H9 (cell line): ENCODE measurements around the gene ADAMTS2. TPM values are rescaled to one million over a fixed set of nuclear protein-coding genes. Genes with fewer than 3 reads are reported as not detected.

Experiments used
- DNase-seq: peaks from one replicate; pipeline ENCODE4 v3.0.0-alpha.2; 2017
- H2AFZ ChIP-seq: one replicate; pipeline ENCODE4 v1.6.1; 2013; ENCODE audit warnings: mild to moderate bottlenecking, low read length, control low read depth, moderate library complexity
- H2AK5ac ChIP-seq: 2 replicates; pipeline ENCODE4 v1.6.1; 2013; ENCODE audit warnings: low read length, control low read depth, mixed read lengths; ENCODE audit not compliant: insufficient read length
- H2BK120ac ChIP-seq: one replicate; pipeline ENCODE4 v1.6.1; 2013; ENCODE audit warnings: low read depth, mild to moderate bottlenecking, low read length, control low read depth, inconsistent platforms; ENCODE audit not compliant: poor library complexity, severe bottlenecking
- H2BK12ac ChIP-seq: 2 replicates; pipeline ENCODE4 v1.6.1; 2013; ENCODE audit warnings: low read length, control low read depth, mixed read lengths, low read depth; ENCODE audit not compliant: insufficient read length
- H2BK15ac ChIP-seq: 2 replicates; pipeline ENCODE4 v1.6.1; 2013; ENCODE audit warnings: low read depth, low read length, control low read depth
- H2BK20ac ChIP-seq: one replicate; pipeline ENCODE4 v1.6.1; 2013; ENCODE audit warnings: low read depth, mild to moderate bottlenecking, low read length, control low read depth, inconsistent platforms; ENCODE audit not compliant: poor library complexity, severe bottlenecking
- H2BK5ac ChIP-seq: 2 replicates; pipeline ENCODE4 v1.6.1; 2013; ENCODE audit warnings: low read length, control low read depth, mixed read lengths; ENCODE audit not compliant: insufficient read length
- H3K14ac ChIP-seq: 2 replicates; pipeline ENCODE4 v1.6.1; 2013; ENCODE audit warnings: low read length, control low read depth; ENCODE audit not compliant: insufficient read depth
- H3K18ac ChIP-seq: 2 replicates; pipeline ENCODE4 v1.6.1; 2013; ENCODE audit warnings: low read depth, mild to moderate bottlenecking, mixed read lengths, low read length, control low read depth; ENCODE audit not compliant: insufficient read length
- H3K23ac ChIP-seq: 2 replicates; pipeline ENCODE4 v1.6.1; 2013; ENCODE audit warnings: low read length, control low read depth, mixed read lengths, low read depth; ENCODE audit not compliant: insufficient read length
- H3K23me2 ChIP-seq: 2 replicates; pipeline ENCODE4 v1.6.1; 2013; ENCODE audit warnings: low read depth, mild to moderate bottlenecking, mixed read lengths, low read length, control low read depth; ENCODE audit not compliant: insufficient read length, poor library complexity, severe bottlenecking
- H3K27ac ChIP-seq: 2 replicates; pipeline ENCODE4 v1.5.1; 2013; ENCODE audit warnings: low read length, control low read depth, mixed read lengths, low read depth; ENCODE audit not compliant: insufficient read length
- H3K27me3 ChIP-seq: 2 replicates; pipeline ENCODE4 v1.6.1; 2013; ENCODE audit warnings: low read length, control low read depth, inconsistent platforms; ENCODE audit not compliant: insufficient read depth
- H3K4ac ChIP-seq: 2 replicates; pipeline ENCODE4 v1.6.1; 2013; ENCODE audit warnings: low read depth, mild to moderate bottlenecking, control low read depth, inconsistent platforms, low read length, moderate library complexity
- H3K4me1 ChIP-seq: 2 replicates; pipeline ENCODE4 v1.6.1; 2013; ENCODE audit warnings: low read length, control low read depth, inconsistent platforms; ENCODE audit not compliant: insufficient read depth
- H3K4me2 ChIP-seq: 2 replicates; pipeline ENCODE4 v1.6.1; 2013; ENCODE audit warnings: low read length, control low read depth, mixed read lengths; ENCODE audit not compliant: insufficient read length, insufficient read depth
- H3K56ac ChIP-seq: 2 replicates; pipeline ENCODE4 v1.6.1; 2013; ENCODE audit warnings: low read depth, mild to moderate bottlenecking, mixed read lengths, low read length, control low read depth; ENCODE audit not compliant: insufficient read length
- H3K79me1 ChIP-seq: 2 replicates; pipeline ENCODE4 v1.6.1; 2013; ENCODE audit warnings: low read depth, mild to moderate bottlenecking, moderate library complexity, low read length, control low read depth, inconsistent platforms; ENCODE audit not compliant: insufficient read depth, poor library complexity, severe bottlenecking
- H3K79me2 ChIP-seq: 2 replicates; pipeline ENCODE4 v1.6.1; 2013; ENCODE audit warnings: low read length, control low read depth, inconsistent platforms; ENCODE audit not compliant: insufficient read depth
- H3K9ac ChIP-seq: 2 replicates; pipeline ENCODE4 v1.6.1; 2013; ENCODE audit warnings: low read length, control low read depth, mixed read lengths; ENCODE audit not compliant: insufficient read length; ENCODE audit errors: extremely low read depth
- H3K9me3 ChIP-seq: one replicate; pipeline ENCODE4 v1.6.1; 2013; ENCODE audit warnings: low read depth, low read length, inconsistent platforms; ENCODE audit not compliant: control insufficient read depth
- H3T11ph ChIP-seq: one replicate; pipeline ENCODE4 v1.6.1; 2013; ENCODE audit warnings: mild to moderate bottlenecking, low read length, control low read depth, inconsistent platforms
- H4K20me1 ChIP-seq: one replicate; pipeline ENCODE4 v1.6.1; 2013; ENCODE audit not compliant: control insufficient read depth, insufficient read length, insufficient read depth
- H4K5ac ChIP-seq: 2 replicates; pipeline ENCODE4 v1.6.1; 2013; ENCODE audit warnings: low read depth, mild to moderate bottlenecking, mixed read lengths, low read length, control low read depth; ENCODE audit not compliant: insufficient read length
- H4K8ac ChIP-seq: replicated peaks from 2 replicates; pipeline ENCODE4 v1.6.1; 2013; ENCODE audit warnings: low read length, control low read depth, mixed read lengths, low read depth; ENCODE audit not compliant: insufficient read length
- H4K91ac ChIP-seq: 2 replicates; pipeline ENCODE4 v1.6.1; 2013; ENCODE audit warnings: low read depth, mild to moderate bottlenecking, moderate library complexity, mixed read lengths, low read length, control low read depth; ENCODE audit not compliant: insufficient read length
- H3K27ac Mint-ChIP-seq, 3 experiments: 2 replicates in 2 of 3; 3 replicates in 1 of 3; pipeline ENCODE4 v1.8.0; 2020 to 2021; ENCODE audit warnings: mixed read lengths in 3 of 3, mild to moderate bottlenecking in 1 of 3, moderate library complexity in 1 of 3
- H3K27me3 Mint-ChIP-seq: 2 replicates; pipeline ENCODE4 v1.8.0; 2021; ENCODE audit warnings: low read depth, mild to moderate bottlenecking, moderate library complexity, mixed read lengths
- H3K36me3 Mint-ChIP-seq, 3 experiments: 2 replicates in 2 of 3; 3 replicates in 1 of 3; pipeline ENCODE4 v1.8.0; 2020 to 2021; ENCODE audit warnings: low read depth in 3 of 3, mixed read lengths in 3 of 3; ENCODE audit not compliant: insufficient read depth in 1 of 3
- H3K4me1 Mint-ChIP-seq, 2 experiments: 2 replicates each; pipeline ENCODE4 v1.8.0; 2020; ENCODE audit warnings: mixed read lengths in 2 of 2
- H3K4me3 Mint-ChIP-seq, 2 experiments: 2 replicates in 1 of 2; 3 replicates in 1 of 2; pipeline ENCODE4 v1.8.0; 2020 to 2021; ENCODE audit warnings: mild to moderate bottlenecking in 2 of 2, mixed read lengths in 2 of 2, moderate library complexity in 1 of 2
- H3K9me3 Mint-ChIP-seq, 2 experiments: 2 replicates in 1 of 2; 3 replicates in 1 of 2; pipeline ENCODE4 v1.8.0; 2020; ENCODE audit warnings: mild to moderate bottlenecking in 2 of 2, mixed read lengths in 2 of 2, moderate library complexity in 1 of 2
- CTCF ChIP-seq: fragments of 200-600 bp; sonication (generic); conservative IDR thresholded peaks from 3 replicates; pipeline ENCODE4 v1.8.0; 2021; ENCODE audit warnings: antibody characterized with exemption, mild to moderate bottlenecking
- WGBS: extraction: QIAGEN DNeasy Blood & Tissue Kit; methylation state at CpG from one replicate; pipeline ENCODE4 v1.1.7; 2013; ENCODE audit warnings: missing lambda C conversion rate, low lambda C conversion rate, mixed read lengths; ENCODE audit not compliant: insufficient read length; ENCODE audit errors: extremely low coverage; 5-methylcytosine and 5-hydroxymethylcytosine counted together
- total RNA-seq: library from RNA; stranded (reverse); gene quantifications from 2 replicates; pipeline ENCODE4 v1.2.1, GENCODE V29; 2021

ADAMTS2 gene
- total RNA-seq, 1 experiment from 2014 or later: 5.4 TPM

DNA sequence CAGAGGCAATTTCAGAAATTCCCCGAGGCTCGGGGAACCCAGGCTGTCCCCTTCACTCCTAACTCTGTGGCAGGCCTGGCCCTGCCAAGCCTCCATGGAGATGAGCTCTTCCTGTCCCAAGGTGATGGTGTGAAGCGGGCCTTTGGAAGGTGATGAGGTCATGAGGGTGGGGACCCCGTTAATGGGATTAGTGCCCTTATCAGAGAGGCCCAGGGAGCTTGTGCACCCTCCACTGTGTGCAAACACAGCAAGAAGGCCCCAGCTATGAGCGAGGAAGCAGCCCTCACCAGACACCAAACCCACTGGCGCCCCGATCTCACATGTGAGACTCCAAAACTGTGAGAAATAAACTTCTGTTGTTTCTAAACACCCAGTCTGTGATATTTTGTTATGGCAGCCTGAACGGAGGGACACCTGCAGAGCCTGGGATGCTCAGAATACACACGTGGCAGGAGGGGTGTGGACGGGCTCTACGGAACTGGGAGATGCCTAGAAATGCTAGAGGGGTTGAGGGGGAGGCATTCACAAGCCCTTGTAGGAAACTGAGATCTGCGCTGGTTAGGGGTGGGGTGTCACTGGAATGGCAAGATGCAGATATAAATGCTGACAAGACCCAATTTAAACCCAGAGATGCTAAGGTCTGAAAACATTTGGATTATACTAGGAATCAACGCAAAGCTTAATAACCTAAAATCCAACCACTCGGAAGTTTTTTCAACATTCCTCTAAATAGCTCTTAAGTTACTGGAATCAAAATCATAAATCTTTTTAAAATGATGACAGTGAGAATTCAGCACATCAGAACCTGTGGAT is 46.9 kb downstream of the ADAMTS2 start:
- Histone ChIP-seq H3K79me2 (no peaks in the 10 kb centered on the region), H3T11ph (no peak overlapping the region), H2BK12ac (no peak overlapping the region), H2AK5ac (no peak overlapping the region), H3K9ac (no peak overlapping the region), H3K18ac (no peak overlapping the region), H3K23ac (no peak overlapping the region), H3K4ac (no peak overlapping the region), H3K4me1 (no peaks in the 10 kb centered on the region), H4K8ac (no peak overlapping the region), H2BK5ac (no peak overlapping the region), H3K79me1 (no peaks in the 10 kb centered on the region), H3K23me2 (no peaks in the 10 kb centered on the region), H3K27ac (no peak overlapping the region), H3K9me3 (no peaks in the 10 kb centered on the region), H3K27me3 (no peaks in the 10 kb centered on the region), H3K4me2 (no peak overlapping the region), H4K5ac (no peak overlapping the region), H3K14ac (no peak overlapping the region), H2BK120ac (no peak overlapping the region), H3K56ac (no peak overlapping the region), H2BK20ac (no peak overlapping the region), H2AFZ (no peak overlapping the region), H4K91ac (no peak overlapping the region), H2BK15ac (no peak overlapping the region), H4K20me1 (no peaks in the 10 kb centered on the region)
- Mint-ChIP-seq H3K4me1 (0 out of 4 replicates have a peak, but pooled peaks cover 0 to 6% of the 10 kb centered on the region in 2 experiments), H3K27me3 (peaks cover 2% of the 10 kb centered on the region; the same call in 1 of the 2 replicates), H3K4me3 (no peak overlapping the region), H3K36me3 (0 out of 7 replicates have a peak, but pooled peaks cover 0 to 8% (median 2%) of the 10 kb centered on the region in 3 experiments), H3K9me3 (peaks cover 14 to 15% of the 10 kb centered on the region in 2 experiments; a peak in 4 of 5 replicates), H3K27ac (no peak overlapping the region)
- no peak for DNase-seq
- no CpG with 5 or more reads among the region's 14 CpGs for WGBS
- no peak for TF ChIP-seq CTCF
